Adrenal gland (tissue), 5 donors: ENCODE results near the gene COCH.

Experiments
- POLR2A ChIP-seq, 2 donors: fragments of 450-650 bp; IDR thresholded peaks; one replicate each; pipeline ENCODE4 v1.6.1; 2017; ENCODE audit warnings: antibody characterized with exemption in 2 of 2, mild to moderate bottlenecking in 2 of 2, moderate library complexity in 1 of 2
- TF ChIP-seq, protein P1 (sequence below), 6 experiments: fragments of 450-650 bp in 4 of 6; fragments of 200-600 bp in 2 of 6; sonication (generic) in 1 of 6; IDR thresholded peaks; 1 replicate in 5 of 6; 2 replicates in 1 of 6; pipeline versions ENCODE4 v1.5.1 to v1.8.0; 2016 to 2021; ENCODE audit warnings: antibody characterized with exemption in 6 of 6, mild to moderate bottlenecking in 2 of 6, moderate library complexity in 1 of 6
- donor health status: DM: no; HTN: no; CAD: no.

DNA sequence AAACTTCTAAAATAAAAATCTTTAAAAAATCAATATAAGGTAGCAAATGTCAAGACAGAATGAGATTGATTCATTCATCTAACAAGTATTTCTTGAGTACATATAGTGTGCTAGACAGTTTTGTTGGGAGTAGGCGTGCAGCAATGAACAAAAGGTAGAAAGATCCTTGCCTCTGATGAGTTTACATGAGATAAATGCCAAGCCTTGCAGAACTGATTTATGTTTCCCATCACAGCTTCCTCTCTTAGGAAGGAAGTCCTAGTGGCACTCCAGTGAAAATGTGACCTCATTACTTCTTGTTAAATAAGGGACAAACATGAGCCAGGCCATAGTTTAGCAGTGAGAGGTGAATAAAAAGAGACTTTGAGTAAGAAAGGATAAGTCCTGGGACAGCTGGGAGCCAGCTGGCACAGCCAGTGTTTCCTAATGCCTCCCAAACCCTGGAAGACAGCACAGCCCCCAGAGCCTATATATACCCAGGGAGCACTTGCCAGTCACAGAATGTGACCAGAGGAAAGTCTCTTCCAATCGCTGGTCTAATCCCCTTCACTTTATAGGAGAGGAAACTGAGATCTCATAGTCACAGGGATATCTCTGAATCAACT lies 4.7 kb upstream of the COCH start:
- TF ChIP-seq, protein P1, sequence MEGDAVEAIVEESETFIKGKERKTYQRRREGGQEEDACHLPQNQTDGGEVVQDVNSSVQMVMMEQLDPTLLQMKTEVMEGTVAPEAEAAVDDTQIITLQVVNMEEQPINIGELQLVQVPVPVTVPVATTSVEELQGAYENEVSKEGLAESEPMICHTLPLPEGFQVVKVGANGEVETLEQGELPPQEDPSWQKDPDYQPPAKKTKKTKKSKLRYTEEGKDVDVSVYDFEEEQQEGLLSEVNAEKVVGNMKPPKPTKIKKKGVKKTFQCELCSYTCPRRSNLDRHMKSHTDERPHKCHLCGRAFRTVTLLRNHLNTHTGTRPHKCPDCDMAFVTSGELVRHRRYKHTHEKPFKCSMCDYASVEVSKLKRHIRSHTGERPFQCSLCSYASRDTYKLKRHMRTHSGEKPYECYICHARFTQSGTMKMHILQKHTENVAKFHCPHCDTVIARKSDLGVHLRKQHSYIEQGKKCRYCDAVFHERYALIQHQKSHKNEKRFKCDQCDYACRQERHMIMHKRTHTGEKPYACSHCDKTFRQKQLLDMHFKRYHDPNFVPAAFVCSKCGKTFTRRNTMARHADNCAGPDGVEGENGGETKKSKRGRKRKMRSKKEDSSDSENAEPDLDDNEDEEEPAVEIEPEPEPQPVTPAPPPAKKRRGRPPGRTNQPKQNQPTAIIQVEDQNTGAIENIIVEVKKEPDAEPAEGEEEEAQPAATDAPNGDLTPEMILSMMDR (IDR thresholded peaks at IDR 0.05) = no peak
- TF ChIP-seq POLR2A (IDR thresholded peaks at IDR 0.05) = no peak
